Thyroid gland (tissue), 4 donors: ENCODE measurements around the gene ATF6. TPM values are rescaled to one million over a fixed set of nuclear protein-coding genes. Genes with fewer than 3 reads are reported as not detected.
"Not testable (repeated sequence)": the region's sequence is repeated elsewhere in the genome, so short reads cannot be mapped to it uniquely, and the experiment has no call there.

ENCODE experiments used
- DNase-seq, 2 donors: peaks; one replicate each; pipeline ENCODE4 v3.0.0-alpha.2; 2019
- H3K27ac ChIP-seq, 3 donors: fragments of 200-600 bp; sonication (generic); 1 replicate in 2 of 3; 2 replicates in 1 of 3; pipeline ENCODE4 v1.5.1; 2016 to 2019; ENCODE audit warnings: mild to moderate bottlenecking in 1 of 3, moderate library complexity in 1 of 3
- H3K27me3 ChIP-seq: fragments of 200-600 bp; sonication (generic); one replicate; pipeline ENCODE4 v1.5.1; 2019
- H3K36me3 ChIP-seq, 2 donors: fragments of 200-600 bp; sonication (generic); one replicate each; pipeline ENCODE4 v1.5.1; 2016 to 2019
- H3K4me1 ChIP-seq, 2 donors: fragments of 200-600 bp; sonication (generic); one replicate each; pipeline ENCODE4 v1.5.1; 2017 to 2019
- H3K4me3 ChIP-seq, 3 donors: fragments of 200-600 bp; sonication (generic); replicated peaks in 1 of 3; 1 replicate in 2 of 3; 2 replicates in 1 of 3; pipeline ENCODE4 v1.5.1; 2016; ENCODE audit warnings: mild to moderate bottlenecking in 1 of 3
- H3K9me3 ChIP-seq: fragments of 200-600 bp; sonication (generic); one replicate; pipeline ENCODE4 v1.5.1; 2017
- POLR2A ChIP-seq, 2 donors: fragments of 450-650 bp; IDR thresholded peaks; one replicate each; pipeline ENCODE4 v1.6.1; 2017; ENCODE audit warnings: antibody characterized with exemption in 2 of 2, mild to moderate bottlenecking in 2 of 2, moderate library complexity in 1 of 2
- WGBS, 2 donors: methylation state at CpG; one replicate each; pipeline ENCODE4 v1.1.5; 2017; 5-methylcytosine and 5-hydroxymethylcytosine counted together
- intact Hi-C: fragments of 100-400 bp; cut with DNase I; formaldehyde crosslinking; loops from one replicate; pipeline ENCODE4 v1.15.1; 2023
- total RNA-seq, 4 donors: library from RNA; depleted of rRNA; stranded (reverse); fragments of >200 nt; gene quantifications; one replicate each; pipeline ENCODE4 v1.2.3, GENCODE V29; 2016
- TF ChIP-seq, protein P1 (sequence below), 6 experiments: fragments of 200-600 bp in 3 of 6; fragments of 450-650 bp in 3 of 6; sonication (generic) in 3 of 6; IDR thresholded peaks; one replicate each; pipeline ENCODE4 v1.5.1; 2016 to 2019; ENCODE audit warnings: antibody characterized with exemption in 6 of 6, mild to moderate bottlenecking in 2 of 6, inconsistent platforms in 1 of 6, moderate library complexity in 1 of 6

The ATF6 gene
- total RNA-seq, 4 donors from 2014 or later: 35.8 to 45.6 (median 38.7) TPM

- DNase-seq: peak; percentile 24 to 32
- H3K27me3 ChIP-seq: no peaks in the 10 kb centered on the region
- H3K4me3 ChIP-seq: no peak overlapping the region
- 71 to 75% methylated on average over 7 of the region's 7 CpGs for WGBS, 2 donors
- H3K4me1 ChIP-seq: no peaks in the 10 kb centered on the region
- intact Hi-C loops: no loop called here
- no peaks in the 10 kb centered on the region for H3K9me3 ChIP-seq
- H3K36me3 ChIP-seq: peaks cover 2 to 10% of the 10 kb centered on the region in 2 donors
- H3K27ac ChIP-seq: no peak overlapping the region
- TF ChIP-seq, protein P1, sequence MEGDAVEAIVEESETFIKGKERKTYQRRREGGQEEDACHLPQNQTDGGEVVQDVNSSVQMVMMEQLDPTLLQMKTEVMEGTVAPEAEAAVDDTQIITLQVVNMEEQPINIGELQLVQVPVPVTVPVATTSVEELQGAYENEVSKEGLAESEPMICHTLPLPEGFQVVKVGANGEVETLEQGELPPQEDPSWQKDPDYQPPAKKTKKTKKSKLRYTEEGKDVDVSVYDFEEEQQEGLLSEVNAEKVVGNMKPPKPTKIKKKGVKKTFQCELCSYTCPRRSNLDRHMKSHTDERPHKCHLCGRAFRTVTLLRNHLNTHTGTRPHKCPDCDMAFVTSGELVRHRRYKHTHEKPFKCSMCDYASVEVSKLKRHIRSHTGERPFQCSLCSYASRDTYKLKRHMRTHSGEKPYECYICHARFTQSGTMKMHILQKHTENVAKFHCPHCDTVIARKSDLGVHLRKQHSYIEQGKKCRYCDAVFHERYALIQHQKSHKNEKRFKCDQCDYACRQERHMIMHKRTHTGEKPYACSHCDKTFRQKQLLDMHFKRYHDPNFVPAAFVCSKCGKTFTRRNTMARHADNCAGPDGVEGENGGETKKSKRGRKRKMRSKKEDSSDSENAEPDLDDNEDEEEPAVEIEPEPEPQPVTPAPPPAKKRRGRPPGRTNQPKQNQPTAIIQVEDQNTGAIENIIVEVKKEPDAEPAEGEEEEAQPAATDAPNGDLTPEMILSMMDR (IDR thresholded peaks at IDR 0.05): no peak
- no peak for TF ChIP-seq POLR2A (IDR thresholded peaks at IDR 0.05)
These were observed 35.8 kb downstream of the ATF6 start for GRCh38 chr1:161801955-161802354.

GRCh38 chr1:161803181-161803580 is 37.1 kb downstream of the ATF6 start:
- intact Hi-C loops: no loop called here
- no peak for TF ChIP-seq POLR2A (IDR thresholded peaks at IDR 0.05)
- TF ChIP-seq, protein P1 (IDR thresholded peaks at IDR 0.05): no peak
- no peaks in the 10 kb centered on the region for H3K27me3 ChIP-seq
- no peak for DNase-seq
- H3K4me1 ChIP-seq: no peaks in the 10 kb centered on the region
- no peak overlapping the region for H3K27ac ChIP-seq
- H3K36me3 ChIP-seq: peaks cover 2 to 7% of the 10 kb centered on the region in 2 donors
- no peak overlapping the region for H3K4me3 ChIP-seq
- 90 to 93% methylated on average over 2 of the region's 2 CpGs for WGBS, 2 donors
- H3K9me3 ChIP-seq: no peaks in the 10 kb centered on the region

GRCh38 chr1:161805399-161806197 is 39.5 kb downstream of the ATF6 start:
- intact Hi-C loops: no loop called here
- Histone ChIP-seq H3K9me3 (no peaks in the 10 kb centered on the region), H3K4me1 (no peaks in the 10 kb centered on the region), H3K27ac (no peak overlapping the region), H3K4me3 (no peak overlapping the region), H3K36me3 (peaks cover 2 to 7% of the 10 kb centered on the region in 2 donors), H3K27me3 (no peaks in the 10 kb centered on the region)
- TF ChIP-seq, protein P1 (IDR thresholded peaks at IDR 0.05): no peak
- no peak for TF ChIP-seq POLR2A (IDR thresholded peaks at IDR 0.05)
- whole genome bisulfite sequencing, 2 donors: 81 to 90% methylated on average over 3 of the region's 3 CpGs
- DNase-seq: no peak

GRCh38 chr1:161809202-161809601 is 43.1 kb downstream of the ATF6 start:
- intact Hi-C loops: not testable (repeated sequence)
- 94 to 96% methylated on average over 2 of the region's 2 CpGs for WGBS, 2 donors

DNA sequence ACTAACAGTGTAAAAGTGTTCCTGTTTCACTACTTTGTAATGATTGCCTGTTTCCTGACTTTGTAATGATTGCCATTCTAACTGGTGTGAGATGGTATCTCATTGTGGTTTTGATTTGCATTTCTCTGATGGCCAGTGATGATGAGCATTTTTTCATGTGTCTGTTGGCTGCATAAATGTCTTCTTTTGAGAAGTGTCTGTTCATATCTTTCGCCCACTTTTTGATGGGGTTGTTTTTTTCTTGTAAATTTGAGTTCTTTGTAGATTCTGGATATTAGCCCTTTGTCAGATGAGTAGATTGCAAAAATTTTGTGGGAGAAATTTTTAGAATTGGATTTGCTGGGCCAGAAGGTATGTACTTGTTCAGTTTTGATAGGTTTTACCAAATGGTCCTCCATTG is 43.5 kb downstream of the ATF6 start:
- H3K27me3 ChIP-seq, H3K4me3 ChIP-seq, DNase-seq, H3K4me1 ChIP-seq, H3K36me3 ChIP-seq, H3K27ac ChIP-seq, intact Hi-C loops, H3K9me3 ChIP-seq: not testable (repeated sequence)
- WGBS, 2 donors: 97 to 100% methylated on average over 1 of the region's 1 CpG

More at GRCh38 chr1:161809202-161809601, 43.1 kb downstream of the ATF6 start:
- H3K27me3 ChIP-seq, H3K4me3 ChIP-seq, H3K27ac ChIP-seq, H3K4me1 ChIP-seq, H3K9me3 ChIP-seq, DNase-seq, H3K36me3 ChIP-seq: not testable (repeated sequence)

DNA sequence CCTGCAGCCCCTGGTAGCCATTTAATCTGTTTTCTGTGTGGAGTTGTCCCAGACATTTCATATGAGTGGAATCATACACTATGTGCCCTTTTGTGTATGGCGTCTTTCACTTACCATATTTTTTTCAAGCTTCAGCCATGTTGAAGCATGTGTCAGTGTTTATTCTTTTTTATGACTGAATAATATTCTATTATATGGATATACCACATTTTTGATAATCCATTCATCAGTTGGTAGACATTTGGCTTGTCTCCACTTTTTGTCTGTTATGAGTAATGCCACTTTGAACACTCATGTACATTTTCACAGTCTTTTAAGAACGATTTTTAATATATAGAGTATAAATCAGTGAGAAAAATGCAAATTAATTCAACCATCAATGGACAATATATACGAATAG is 44.7 kb downstream of the ATF6 start:
- DNase-seq: no peak
- no peak overlapping the region for H3K4me3 ChIP-seq
- peaks cover 0 to 3% of the 10 kb centered on the region in 2 donors for H3K36me3 ChIP-seq
- TF ChIP-seq POLR2A (IDR thresholded peaks at IDR 0.05): no peak
- TF ChIP-seq, protein P1 (IDR thresholded peaks at IDR 0.05): no peak
- 96 to 99% methylated on average over 3 of the region's 3 CpGs for WGBS, 2 donors
- H3K27me3 ChIP-seq: no peaks in the 10 kb centered on the region
- H3K4me1 ChIP-seq: no peaks in the 10 kb centered on the region
- intact Hi-C loops: no loop called here
- H3K9me3 ChIP-seq: no peaks in the 10 kb centered on the region
- H3K27ac ChIP-seq: no peak overlapping the region
